K562 (cell line): Measurements from ENCODE around the gene TULP4. TPM values are rescaled to one million over a fixed set of nuclear protein-coding genes. Genes with fewer than 3 reads are reported as not detected.
A peak's percentile ranks its signal among the peaks of the same experiment; 100 is the strongest.

Experiments
- ATAC-seq: fragments of 200-7000 bp; cut with Tn5 transposase; 3 replicates; pipeline ENCODE4 v1.9.1; 2020; ENCODE audit warnings: moderate library complexity
- BruUV-seq: library from RNA; stranded (reverse); fragments of 400-500 nt; replicated peaks from 2 replicates; lab custom pipeline; 2021; lab: Mats Ljungman, UMichigan
- CTCF ChIA-PET: fragments of 300-600 bp; formaldehyde crosslinking; extraction: SDS; loops from one replicate; lab custom pipeline; 2021; ENCODE audit warnings: low intra/inter-chr PET ratio; lab: Yijun Ruan, JAX
- POLR2A ChIA-PET: fragments of 300-600, 350-650 bp; sonication (Branson Sonifier 250); formaldehyde crosslinking; extraction: SDS; loops from one replicate; lab custom pipeline; 2021; ENCODE audit warnings: antibody characterized with exemption, inconsistent platforms; lab: Yijun Ruan, JAX
- DNase-seq, 4 experiments: peaks; one replicate each; pipeline versions ENCODE4 v3.0.0 to v3.0.0-alpha.2; 2011 to 2018; ENCODE audit warnings: low spot score in 3 of 4, mixed read lengths in 3 of 4; ENCODE audit errors: extremely low read depth in 1 of 4
- FAIRE-seq: peaks from 2 replicates; lab custom pipeline; 2011; peaks lifted over from hg19 to GRCh38; lab: Jason Lieb, UNC
- H2AFZ ChIP-seq: 2 replicates; pipeline ENCODE4 v1.6.0; 2011; ENCODE audit warnings: low read depth, low read length, control low read depth, inconsistent platforms
- H3K27ac ChIP-seq: fragments of 200-600 bp; 3 replicates; pipeline ENCODE4 v1.8.0; 2011; ENCODE audit warnings: low read depth, mild to moderate bottlenecking, control low read depth, inconsistent platforms, low read length, moderate library complexity, mixed read lengths; ENCODE audit errors: extremely low read depth
- H3K27me3 ChIP-seq, 2 experiments: fragments of 300-600 bp in 1 of 2; 2 replicates in 1 of 2; 3 replicates in 1 of 2; pipeline versions ENCODE4 v1.6.0 to v1.8.0; 2011; ENCODE audit warnings: inconsistent platforms in 2 of 2, low read length in 2 of 2, mild to moderate bottlenecking in 1 of 2, mixed read lengths in 1 of 2, moderate library complexity in 1 of 2; ENCODE audit not compliant: control insufficient read depth in 2 of 2, insufficient read depth in 2 of 2
- H3K36me3 ChIP-seq: fragments of 300-600 bp; 3 replicates; pipeline ENCODE4 v1.8.0; 2011; ENCODE audit warnings: mild to moderate bottlenecking, low read length, inconsistent platforms; ENCODE audit not compliant: control insufficient read depth, insufficient read depth
- H3K4me1 ChIP-seq, 2 experiments: fragments of 200-600 bp in 1 of 2; replicated peaks in 1 of 2; 2 replicates in 1 of 2; 3 replicates in 1 of 2; pipeline versions ENCODE4 v1.5.1 to v1.8.0; 2011; ENCODE audit warnings: inconsistent platforms in 2 of 2, low read length in 2 of 2, mild to moderate bottlenecking in 1 of 2, mixed read lengths in 1 of 2, moderate library complexity in 1 of 2; ENCODE audit not compliant: control insufficient read depth in 2 of 2, insufficient read depth in 2 of 2
- H3K4me2 ChIP-seq: 2 replicates; pipeline ENCODE4 v1.6.1; 2011; ENCODE audit warnings: low read length, control low read depth, inconsistent platforms, mixed read lengths; ENCODE audit not compliant: insufficient read depth
- H3K4me3 ChIP-seq: fragments of 200-600 bp; sonication (generic), shearing (Covaris generic); 2 replicates; pipeline ENCODE4 v1.5.1; 2016; ENCODE audit warnings: control low read depth, inconsistent platforms
- H3K79me2 ChIP-seq: fragments of 200-600 bp; 3 replicates; pipeline ENCODE4 v1.8.0; 2011; ENCODE audit warnings: low read length, inconsistent platforms; ENCODE audit not compliant: control insufficient read depth, insufficient read depth
- H3K9ac ChIP-seq, 2 experiments: 2 replicates each; pipeline versions ENCODE4 v1.6.0 to v1.6.1; 2011; ENCODE audit warnings: low read depth in 2 of 2, low read length in 2 of 2, control low read depth in 1 of 2, inconsistent platforms in 1 of 2, mild to moderate bottlenecking in 1 of 2, mixed read lengths in 1 of 2; ENCODE audit not compliant: insufficient read depth in 1 of 2
- H3K9me1 ChIP-seq: one replicate; pipeline ENCODE4 v1.6.0; 2011; ENCODE audit warnings: inconsistent platforms, mild to moderate bottlenecking, low read length, moderate library complexity; ENCODE audit not compliant: control insufficient read depth, insufficient read depth
- H3K9me3 ChIP-seq: replicated peaks from 2 replicates; pipeline ENCODE4 v1.5.1; 2011; ENCODE audit warnings: low read depth, low read length, inconsistent platforms; ENCODE audit not compliant: control insufficient read depth, insufficient read depth
- H4K20me1 ChIP-seq: replicated peaks from 2 replicates; pipeline ENCODE4 v1.6.1; 2011; ENCODE audit warnings: low read length, inconsistent platforms, mixed read lengths; ENCODE audit not compliant: control insufficient read depth, insufficient read depth
- ARHGAP35 ChIP-seq: fragments of 450-650 bp; IDR thresholded peaks from 2 replicates; pipeline ENCODE4 v1.6.1; 2018; ENCODE audit not compliant: partially characterized antibody
- CEBPB ChIP-seq: fragments of 450-650 bp; IDR thresholded peaks from 2 replicates; pipeline ENCODE4 v1.6.1; 2016; ENCODE audit warnings: missing genetic modification characterization, missing compliant biosample characterization
- MED1 ChIP-seq: sonication (generic); formaldehyde crosslinking; IDR thresholded peaks from 2 replicates; pipeline ENCODE4 v1.8.1; 2023; ENCODE audit warnings: missing genetic modification reagents, borderline replicate concordance
- RFX5 ChIP-seq: IDR thresholded peaks from 2 replicates; pipeline ENCODE4 v1.6.1; 2011; ENCODE audit warnings: low read depth, mild to moderate bottlenecking, improper control_type of control experiment, low read length
- SMAD4 ChIP-seq: fragments of 250-450 bp; sonication (Bioruptor Pico); conservative IDR thresholded peaks from 2 replicates; pipeline ENCODE4 v1.8.0; 2021; ENCODE audit warnings: inconsistent platforms, mild to moderate bottlenecking, moderate library complexity
- ZNF146 ChIP-seq: IDR thresholded peaks from one replicate; pipeline ENCODE4 v1.6.1; 2018; ENCODE audit warnings: missing compliant biosample characterization; ENCODE audit not compliant: unreplicated experiment
- WGBS: fragments of 100-300 bp; shearing (Covaris generic); methylation state at CpG from one replicate; pipeline ENCODE4 v1.1.6; 2016; ENCODE audit warnings: low coverage, mixed read lengths; ENCODE audit not compliant: insufficient coverage; ENCODE audit errors: missing lambda C conversion rate; 5-methylcytosine and 5-hydroxymethylcytosine counted together
- in situ Hi-C: fragments of 300-500 bp; cut with MboI; formaldehyde crosslinking; loops from 4 replicates; pipeline ENCODE4 v1.15.0; 2018; ENCODE audit warnings: inconsistent platforms, mixed read lengths
- intact Hi-C: fragments of 100-400 bp; cut with micrococcal nuclease; formaldehyde crosslinking; loops from 2 replicates; pipeline ENCODE4 v1.14.2; 2022
- polyA plus RNA-seq, 8 experiments: library from polyadenylated mRNA; depleted of rRNA in 4 of 8; stranded (reverse) in 5 of 8; unstranded in 3 of 8; fragments of >200 nt; fragmentation: Nextera tagmentation in 2 of 8; fragmentation: Illumina TruSeq in 1 of 8; extraction: Ambion mirVana in 2 of 8; extraction: Trizol in 1 of 8; gene quantifications; 2 replicates each; pipeline versions ENCODE4 v1.2.1 to v1.2.3, GENCODE V29; 2011 to 2014; ENCODE audit warnings: inconsistent platforms in 1 of 8, missing spikeins in 1 of 8
- total RNA-seq, 7 experiments: library from RNA; depleted of rRNA in 6 of 7; stranded (reverse); fragments of >200 nt in 6 of 7; fragmentation: Illumina TruSeq in 2 of 7; extraction: Trizol in 2 of 7; gene quantifications; 2 replicates each; pipeline versions ENCODE4 v1.2.1 to v1.2.3, GENCODE V29; 2011 to 2021; ENCODE audit warnings: low replicate concordance in 1 of 7
- TF ChIP-seq, protein P1 (sequence below): sonication (generic); formaldehyde crosslinking; IDR thresholded peaks from 2 replicates; pipeline ENCODE4 v1.8.0; 2022; ENCODE audit warnings: mild to moderate bottlenecking, low read depth, missing genetic modification reagents
- TF ChIP-seq, protein P2 (sequence below): fragments of 450-650 bp; IDR thresholded peaks from 2 replicates; pipeline ENCODE4 v1.6.1; 2016; ENCODE audit warnings: mild to moderate bottlenecking

Gene TULP4
- total and polyA plus RNA-seq, 9 of the 15 experiments (the other 6 are each of a cell fraction or from before 2014, with no cell fraction given), result 1.2 to 50.4 (median 11.0) TPM

DNA sequence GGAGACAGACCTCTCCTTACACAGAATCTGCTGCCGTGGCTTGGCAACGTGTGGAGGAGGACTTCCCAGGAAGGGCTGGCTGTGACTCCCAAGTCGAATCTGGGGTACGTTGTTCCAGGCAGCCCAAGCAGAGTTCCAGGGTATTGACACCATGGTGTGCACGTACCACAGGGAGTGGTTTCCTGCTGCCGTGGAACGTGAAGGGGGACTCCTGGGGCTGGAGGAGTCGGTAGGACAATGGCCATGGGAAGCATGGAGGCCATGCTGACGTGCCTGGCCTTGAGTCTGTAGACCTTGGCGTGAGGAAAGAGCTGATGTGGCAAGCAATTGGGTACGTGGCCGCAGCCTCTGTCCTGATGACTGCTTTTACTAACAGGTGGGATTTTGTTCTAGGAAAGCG, 119.3 kb downstream of the TULP4 start:
- no peak for DNase-seq
- POLR2A ChIA-PET, result no interaction called here
- CTCF ChIA-PET, result no interaction called here
- ATAC-seq, result no peak
- Histone ChIP-seq H2AFZ (no peak overlapping the region), H3K27ac (no peak overlapping the region), H3K9me3 (no peaks in the 10 kb centered on the region), H3K9me1 (no peaks in the 10 kb centered on the region), H3K4me3 (no peak overlapping the region), H4K20me1 (no peaks in the 10 kb centered on the region), H3K36me3 (no peaks in the 10 kb centered on the region), H3K4me1 (no peaks in the 10 kb centered on the region), H3K27me3 (no peaks in the 10 kb centered on the region), H3K4me2 (no peak overlapping the region), H3K79me2 (no peaks in the 10 kb centered on the region), H3K9ac (peak overlapping the region in 1 of 2 experiments; percentile 61; a peak in 1 of 4 replicates)
- no peak for TF ChIP-seq SMAD4
- TF ChIP-seq ZNF146, result no peak
- in situ Hi-C loops, result no loop called here
- WGBS, result 80% methylated on average over 13 of the region's 13 CpGs
- FAIRE-seq, result no peak
- no TSS peak for BruUV-seq
- intact Hi-C loops, result no loop called here

DNA sequence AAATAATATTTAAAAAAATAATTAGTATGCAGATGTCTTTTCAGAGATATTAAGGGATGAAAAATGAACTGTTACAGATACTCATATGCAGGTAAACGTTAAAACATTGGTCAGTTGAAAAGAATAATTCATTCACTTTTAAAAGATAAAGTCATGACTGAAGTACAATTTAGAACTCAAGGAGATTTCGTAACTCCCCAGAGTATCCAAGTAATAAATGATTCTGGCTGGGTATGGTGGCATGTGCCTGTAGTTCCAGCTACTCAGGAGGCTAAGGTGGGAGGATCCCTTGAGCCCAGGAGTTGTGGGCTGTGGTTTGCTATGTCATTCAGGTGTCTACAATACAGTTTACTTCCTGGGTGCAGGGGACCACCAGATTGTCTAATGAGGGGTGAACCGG, 125.3 kb downstream of the TULP4 start:
- no TSS peak for BruUV-seq
- CTCF ChIA-PET, result no interaction called here

More for the DNA sequence above, 125.3 kb downstream of the TULP4 start:
- H3K4me3 ChIP-seq, result no peak overlapping the region
- no peak overlapping the region for H3K9ac ChIP-seq
- in situ Hi-C loops (no loop called here), intact Hi-C loops (no loop called here)
- FAIRE-seq, result no peak
- WGBS, result 54% methylated on average over 3 of the region's 3 CpGs
- no peak overlapping the region for H2AFZ ChIP-seq
- no peak for DNase-seq
- H3K27ac ChIP-seq, result no peak overlapping the region
- no peaks in the 10 kb centered on the region for H3K9me1 ChIP-seq
- H3K36me3 ChIP-seq, result no peaks in the 10 kb centered on the region
- no peaks in the 10 kb centered on the region for H4K20me1 ChIP-seq
- no peaks in the 10 kb centered on the region for H3K79me2 ChIP-seq
- no peaks in the 10 kb centered on the region for H3K4me1 ChIP-seq
- H3K27me3 ChIP-seq, result no peaks in the 10 kb centered on the region
- no peak overlapping the region for H3K4me2 ChIP-seq
- no peaks in the 10 kb centered on the region for H3K9me3 ChIP-seq
- TF ChIP-seq, protein P1, sequence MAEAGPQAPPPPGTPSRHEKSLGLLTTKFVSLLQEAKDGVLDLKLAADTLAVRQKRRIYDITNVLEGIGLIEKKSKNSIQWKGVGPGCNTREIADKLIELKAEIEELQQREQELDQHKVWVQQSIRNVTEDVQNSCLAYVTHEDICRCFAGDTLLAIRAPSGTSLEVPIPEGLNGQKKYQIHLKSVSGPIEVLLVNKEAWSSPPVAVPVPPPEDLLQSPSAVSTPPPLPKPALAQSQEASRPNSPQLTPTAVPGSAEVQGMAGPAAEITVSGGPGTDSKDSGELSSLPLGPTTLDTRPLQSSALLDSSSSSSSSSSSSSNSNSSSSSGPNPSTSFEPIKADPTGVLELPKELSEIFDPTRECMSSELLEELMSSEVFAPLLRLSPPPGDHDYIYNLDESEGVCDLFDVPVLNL (CRISPR knock-in tag), result no peak
- TF ChIP-seq, protein P2, sequence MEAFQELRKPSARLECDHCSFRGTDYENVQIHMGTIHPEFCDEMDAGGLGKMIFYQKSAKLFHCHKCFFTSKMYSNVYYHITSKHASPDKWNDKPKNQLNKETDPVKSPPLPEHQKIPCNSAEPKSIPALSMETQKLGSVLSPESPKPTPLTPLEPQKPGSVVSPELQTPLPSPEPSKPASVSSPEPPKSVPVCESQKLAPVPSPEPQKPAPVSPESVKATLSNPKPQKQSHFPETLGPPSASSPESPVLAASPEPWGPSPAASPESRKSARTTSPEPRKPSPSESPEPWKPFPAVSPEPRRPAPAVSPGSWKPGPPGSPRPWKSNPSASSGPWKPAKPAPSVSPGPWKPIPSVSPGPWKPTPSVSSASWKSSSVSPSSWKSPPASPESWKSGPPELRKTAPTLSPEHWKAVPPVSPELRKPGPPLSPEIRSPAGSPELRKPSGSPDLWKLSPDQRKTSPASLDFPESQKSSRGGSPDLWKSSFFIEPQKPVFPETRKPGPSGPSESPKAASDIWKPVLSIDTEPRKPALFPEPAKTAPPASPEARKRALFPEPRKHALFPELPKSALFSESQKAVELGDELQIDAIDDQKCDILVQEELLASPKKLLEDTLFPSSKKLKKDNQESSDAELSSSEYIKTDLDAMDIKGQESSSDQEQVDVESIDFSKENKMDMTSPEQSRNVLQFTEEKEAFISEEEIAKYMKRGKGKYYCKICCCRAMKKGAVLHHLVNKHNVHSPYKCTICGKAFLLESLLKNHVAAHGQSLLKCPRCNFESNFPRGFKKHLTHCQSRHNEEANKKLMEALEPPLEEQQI, result no peak
- TF ChIP-seq MED1 (no peak), CEBPB (peak; percentile 30; the same call in 1 of the 2 replicates), RFX5 (no peak), ARHGAP35 (no peak)
- POLR2A ChIA-PET, result no interaction called here
- ATAC-seq, result no peak
